Skin of body (tissue), 2 donors: ENCODE measurements around the gene MLEC. TPM values are rescaled to one million over a fixed set of nuclear protein-coding genes. Genes with fewer than 3 reads are reported as not detected.
A peak's percentile ranks its signal among the peaks of the same experiment; 100 is the strongest.

Experiments
- DNase-seq: peaks from one replicate; lab custom pipeline; 2025; lab: John Stamatoyannopoulos, UW
- total RNA-seq: library from RNA; depleted of rRNA; stranded (reverse); fragments of >200 nt; gene quantifications from one replicate; pipeline ENCODE4 v1.2.3, GENCODE V29; 2014

The MLEC gene, protein sequence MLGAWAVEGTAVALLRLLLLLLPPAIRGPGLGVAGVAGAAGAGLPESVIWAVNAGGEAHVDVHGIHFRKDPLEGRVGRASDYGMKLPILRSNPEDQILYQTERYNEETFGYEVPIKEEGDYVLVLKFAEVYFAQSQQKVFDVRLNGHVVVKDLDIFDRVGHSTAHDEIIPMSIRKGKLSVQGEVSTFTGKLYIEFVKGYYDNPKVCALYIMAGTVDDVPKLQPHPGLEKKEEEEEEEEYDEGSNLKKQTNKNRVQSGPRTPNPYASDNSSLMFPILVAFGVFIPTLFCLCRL
- 53.9 TPM for total RNA-seq

DNA sequence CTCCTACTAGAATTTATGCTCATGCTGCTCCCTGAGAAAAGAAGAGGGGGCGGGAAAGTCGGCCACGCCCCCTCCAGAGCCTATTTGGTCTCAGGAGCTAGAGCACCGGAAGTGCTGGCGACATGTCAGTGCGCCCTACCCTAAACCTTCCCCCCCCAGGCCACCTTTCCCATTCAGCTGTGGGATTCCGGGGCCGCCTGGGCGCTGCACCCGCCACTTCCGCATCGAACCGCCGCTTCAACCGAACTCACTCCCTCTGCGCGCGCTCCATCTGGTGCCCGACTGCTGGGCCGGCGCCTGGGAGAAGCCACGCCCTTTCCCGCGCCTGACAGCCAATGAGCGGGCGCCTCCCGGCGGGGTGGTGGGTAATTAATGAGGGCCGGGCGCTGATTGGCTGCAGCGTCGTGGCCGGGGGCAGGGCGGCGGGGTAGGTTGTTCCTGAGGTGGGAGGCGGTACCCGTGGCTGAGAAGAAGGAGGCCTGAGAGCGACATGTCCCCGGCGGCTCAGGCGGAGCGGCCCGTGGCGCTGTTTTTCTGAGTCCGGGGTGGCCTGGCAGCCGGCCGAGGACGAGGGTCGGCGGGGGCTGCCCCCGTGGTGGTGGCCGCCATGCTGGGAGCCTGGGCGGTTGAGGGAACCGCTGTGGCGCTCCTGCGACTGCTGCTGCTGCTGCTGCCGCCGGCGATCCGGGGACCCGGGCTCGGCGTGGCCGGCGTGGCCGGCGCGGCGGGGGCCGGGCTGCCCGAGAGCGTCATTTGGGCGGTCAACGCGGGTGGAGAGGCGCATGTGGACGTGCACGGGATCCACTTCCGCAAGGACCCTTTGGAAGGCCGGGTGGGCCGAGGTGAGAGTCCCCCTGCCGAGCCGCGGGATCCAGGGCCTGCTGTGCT lies at the start of gene MLEC:
Gene MLEC (plus strand): TSS at position 460 of the 888 bp plus-strand sequence. CDS start 148 bp downstream, at position 608.
- peak; percentile 97 for DNase-seq

DNA sequence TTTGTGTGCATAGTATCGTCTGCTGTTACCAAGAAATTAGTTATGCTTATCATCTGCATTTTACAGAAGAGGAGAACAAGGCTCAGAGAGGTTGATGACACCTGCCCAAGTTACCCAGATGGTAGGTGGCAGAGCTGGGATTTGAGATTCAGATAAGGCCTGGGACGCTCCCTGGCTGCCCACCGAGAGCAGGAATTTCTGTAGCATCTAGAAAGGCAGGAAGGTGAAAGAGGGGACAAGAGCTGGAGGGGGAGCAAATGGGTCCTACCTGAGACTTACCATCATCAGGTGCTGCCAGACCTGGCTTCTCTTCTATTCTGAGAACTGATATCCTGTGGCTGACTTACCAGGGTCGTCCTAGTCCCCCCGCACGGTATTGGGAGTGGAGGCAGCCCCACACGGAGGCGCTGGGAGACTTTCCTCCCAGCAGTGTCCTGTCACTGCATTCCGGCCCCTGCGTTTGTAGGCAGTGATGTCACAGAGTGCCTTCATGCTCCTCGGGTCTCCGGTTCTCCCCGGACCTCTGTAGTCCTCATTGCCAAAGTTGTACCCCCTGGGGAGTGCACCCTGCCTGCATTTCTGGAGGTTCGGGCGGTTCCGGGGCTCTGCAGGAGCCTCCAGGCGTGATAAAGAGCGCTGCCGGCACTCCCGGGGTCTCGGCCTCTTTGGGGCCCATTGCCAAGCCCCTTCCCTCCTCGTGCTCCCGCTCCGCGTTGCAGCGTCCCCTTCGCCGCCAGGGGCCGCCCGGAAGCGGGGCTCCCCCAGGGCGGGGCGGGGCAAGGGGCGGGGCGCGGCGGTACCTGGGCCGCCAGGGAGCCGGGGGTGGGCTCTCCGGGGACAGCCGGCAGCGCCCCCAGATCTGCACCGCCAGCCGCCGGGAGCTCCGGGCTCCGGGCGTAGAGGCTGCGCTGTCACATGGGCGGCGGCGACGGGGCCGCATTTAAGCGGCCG lies 46.9 kb upstream of the MLEC start, which contains the start of gene CABP1:
Gene CABP1 (plus strand): TSS at position 856 of the 951 bp plus-strand sequence. CDS start 60 bp downstream, at position 916.
- no peak for DNase-seq

DNA sequence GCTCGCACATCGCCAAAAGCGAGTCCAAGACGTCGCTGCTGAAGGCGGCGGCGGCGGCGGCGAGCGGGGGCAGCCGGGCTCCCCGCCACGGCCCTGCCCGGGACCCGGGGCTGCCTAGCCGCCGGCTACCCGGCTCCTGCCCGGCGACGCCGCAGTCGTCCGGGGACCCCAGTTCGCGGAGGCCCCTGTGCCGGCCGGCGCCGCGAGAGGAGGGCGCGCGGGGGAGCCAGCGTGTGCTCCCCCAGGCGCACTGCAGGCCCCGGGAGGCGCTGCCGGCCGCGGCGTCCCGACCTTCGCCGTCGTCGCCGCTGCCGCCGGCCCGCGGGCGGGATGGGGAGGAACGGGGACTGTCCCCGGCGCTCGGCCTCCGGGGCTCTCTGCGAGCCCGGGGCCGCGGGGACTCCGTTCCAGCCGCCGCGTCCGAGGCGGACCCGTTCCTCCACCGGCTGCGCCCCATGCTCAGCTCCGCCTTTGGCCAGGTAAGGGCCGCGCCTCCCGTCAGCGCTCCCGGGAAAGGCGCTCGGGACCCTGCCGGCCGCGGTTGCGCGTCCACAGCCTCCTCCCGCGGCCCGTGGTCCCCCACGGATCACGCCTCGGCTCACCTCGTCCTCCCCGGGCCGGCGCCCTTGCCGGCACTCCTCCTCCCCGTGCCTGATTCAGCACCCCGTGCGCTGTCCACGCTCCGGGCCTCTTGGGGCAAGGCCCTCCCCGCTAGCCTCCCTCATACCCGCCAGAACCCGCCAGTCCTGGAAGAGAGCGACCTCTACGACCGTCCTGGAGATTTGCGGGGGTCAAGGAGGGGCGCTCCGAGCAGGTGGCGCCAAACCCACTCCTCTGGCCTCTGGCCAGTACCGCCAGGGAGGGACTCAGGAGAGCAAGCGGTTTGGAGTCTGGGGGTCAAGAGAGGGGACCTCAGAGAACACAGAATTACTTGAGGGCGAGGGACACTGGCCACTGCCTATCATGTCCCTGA lies 45.8 kb upstream of the MLEC start:
- no peak for DNase-seq

DNA sequence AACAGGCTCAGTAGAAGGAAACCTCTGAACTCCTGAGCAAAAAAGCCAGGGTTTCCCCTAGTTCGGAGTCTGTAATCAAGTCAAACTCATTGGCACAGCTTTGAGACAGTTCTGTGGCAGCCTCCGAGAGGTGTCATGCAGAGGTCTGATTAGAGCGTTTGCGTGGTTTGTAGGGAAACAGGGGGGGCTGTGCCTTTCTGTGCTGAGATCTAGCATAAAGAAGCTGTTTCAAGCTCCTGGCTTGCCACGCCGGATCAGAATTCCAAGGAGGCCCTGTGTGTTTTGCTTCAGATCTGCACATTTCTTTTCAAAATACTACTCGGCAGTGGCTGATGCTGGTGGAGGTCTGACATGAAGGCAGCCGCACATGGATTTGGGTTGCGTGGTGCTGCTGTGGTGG lies 44.8 kb upstream of the MLEC start:
- DNase-seq, result no peak

DNA sequence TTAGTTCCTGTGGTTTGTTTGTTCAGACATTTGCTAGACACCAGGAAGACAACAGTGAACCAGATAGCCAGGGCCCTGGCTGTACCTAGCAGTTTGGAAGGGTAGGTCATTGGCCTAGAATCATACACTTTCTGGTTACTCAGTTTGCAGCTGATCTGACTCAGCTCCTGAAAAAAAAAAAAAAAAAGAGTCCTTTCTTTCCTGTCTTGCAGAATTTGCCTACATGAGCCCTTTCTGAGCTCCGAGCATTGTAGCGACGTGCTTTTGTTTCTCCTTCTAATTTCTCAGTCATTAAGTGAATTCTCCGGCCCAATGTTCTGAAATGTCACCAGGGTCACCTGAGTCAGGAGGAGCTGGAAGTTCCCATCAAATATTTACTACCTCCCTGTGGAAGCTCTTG lies 44.1 kb upstream of the MLEC start:
- no peak for DNase-seq

DNA sequence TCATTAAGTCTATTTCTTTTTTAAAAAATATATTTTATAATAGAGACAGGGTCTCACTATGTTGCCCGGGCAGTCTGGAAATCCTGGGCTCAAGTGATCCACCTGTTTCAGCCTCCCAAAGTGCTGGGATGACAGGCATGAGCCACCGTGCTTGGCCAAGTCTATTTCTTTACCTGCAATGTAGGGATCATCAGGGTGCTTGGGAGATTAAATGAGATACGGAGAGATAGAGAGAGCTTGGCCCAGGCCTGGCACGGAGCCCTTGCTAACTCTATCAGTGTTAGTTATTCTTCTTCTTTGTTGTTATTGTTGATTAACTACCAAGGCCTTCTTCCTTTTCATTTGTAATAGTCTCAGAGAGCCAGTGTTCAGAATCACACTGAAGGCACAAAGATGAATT lies 43.4 kb upstream of the MLEC start:
- no peak for DNase-seq

DNA sequence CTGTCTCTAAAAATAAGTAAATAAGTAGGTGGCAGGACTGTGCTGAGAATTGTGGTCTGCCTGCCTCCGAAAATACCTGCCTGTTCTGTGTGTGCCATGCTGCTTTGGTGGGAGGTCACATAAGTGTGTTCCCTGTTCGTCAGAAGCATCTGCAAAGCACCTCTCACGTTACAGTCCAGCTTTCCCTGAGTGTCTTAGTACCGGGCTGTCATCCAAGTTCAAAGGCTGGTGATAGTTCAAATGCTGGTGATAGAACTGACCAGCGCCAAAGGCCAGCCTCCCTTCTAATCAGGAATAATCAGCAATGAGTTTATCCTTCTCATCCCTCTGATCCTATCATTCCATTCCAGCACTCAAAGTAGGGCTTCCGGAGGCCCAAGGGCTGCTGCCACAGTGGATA lies 40.9 kb upstream of the MLEC start:
- no peak for DNase-seq

DNA sequence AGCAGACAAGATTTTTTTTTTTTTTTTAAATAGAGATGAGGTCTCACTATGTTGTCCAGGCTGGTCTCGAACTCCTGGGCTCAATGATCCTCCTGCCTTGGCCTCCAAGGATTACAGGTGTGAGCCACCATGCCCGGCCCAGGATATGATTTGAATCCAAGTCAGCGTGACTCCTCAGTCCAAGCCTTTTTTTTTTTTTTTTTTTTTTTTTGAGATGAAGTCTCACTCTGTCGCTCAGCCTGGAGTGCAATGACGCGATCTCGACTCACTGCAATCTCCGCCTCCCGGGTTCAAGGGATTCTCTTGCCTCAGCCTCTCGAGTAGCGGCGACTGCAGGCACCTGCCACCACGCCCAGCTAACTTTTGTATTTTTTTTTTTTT lies 39.6 kb upstream of the MLEC start:
- DNase-seq, result no peak

DNA sequence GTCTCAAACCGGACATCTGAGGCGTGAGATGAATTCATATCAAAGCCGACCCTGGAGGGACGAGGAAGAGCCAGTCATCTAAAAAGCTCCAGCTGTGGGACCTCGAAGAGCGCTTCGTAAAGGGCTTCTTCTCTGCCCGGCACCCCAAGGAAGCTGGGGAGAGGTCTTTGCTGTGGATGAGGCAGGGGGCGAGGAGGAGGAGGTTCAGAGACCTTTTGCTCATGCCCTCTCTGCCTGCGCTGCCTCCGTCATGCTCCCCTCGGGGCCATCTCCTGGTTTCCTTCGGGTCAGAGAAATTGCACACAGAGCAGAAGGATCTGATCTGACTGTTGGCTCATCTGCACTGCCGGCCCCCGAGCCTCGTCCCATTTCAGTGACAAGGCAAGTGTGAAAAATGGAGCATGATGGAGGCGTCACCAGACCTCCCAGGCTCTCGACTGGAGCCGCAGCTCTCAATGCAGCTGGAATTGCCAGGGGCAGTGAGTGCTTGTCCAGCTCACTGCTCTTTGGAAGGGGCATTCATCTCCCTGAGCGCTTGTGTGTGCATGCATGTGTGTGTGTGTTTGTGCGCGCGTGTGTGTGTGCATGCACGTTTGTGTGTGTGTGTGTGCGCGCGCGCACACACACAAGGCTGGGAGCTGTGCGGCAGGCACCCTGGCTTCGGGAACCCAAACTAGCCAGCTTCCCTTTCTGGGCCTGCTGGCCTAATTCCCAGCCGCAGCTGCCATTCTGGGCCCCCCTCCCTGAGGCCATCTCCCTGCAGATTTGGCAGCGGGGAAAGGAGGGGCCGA lies 37.3 kb upstream of the MLEC start:
- no peak for DNase-seq

DNA sequence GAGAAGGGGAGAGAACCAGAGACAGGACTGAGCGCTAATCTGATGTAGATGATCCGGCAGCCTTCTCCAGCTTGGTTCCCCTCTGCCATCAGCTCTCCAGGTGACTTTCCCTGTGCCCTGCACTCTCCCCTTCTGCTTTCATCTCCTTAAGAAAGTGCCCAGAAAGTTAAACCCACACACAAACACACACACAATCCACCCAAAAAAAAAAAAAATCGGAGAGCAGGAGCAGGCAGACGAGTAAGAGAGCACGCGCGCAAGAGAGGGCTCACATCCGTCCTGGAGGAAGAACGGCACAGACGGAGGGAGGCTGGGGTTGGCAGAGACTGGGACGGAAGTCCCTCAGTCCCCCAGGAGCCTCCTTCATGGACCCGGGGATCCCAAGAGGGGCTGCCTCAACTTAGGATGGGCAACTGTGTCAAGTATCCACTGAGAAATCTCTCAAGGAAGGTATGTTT lies 36.7 kb upstream of the MLEC start:
- DNase-seq, result no peak

DNA sequence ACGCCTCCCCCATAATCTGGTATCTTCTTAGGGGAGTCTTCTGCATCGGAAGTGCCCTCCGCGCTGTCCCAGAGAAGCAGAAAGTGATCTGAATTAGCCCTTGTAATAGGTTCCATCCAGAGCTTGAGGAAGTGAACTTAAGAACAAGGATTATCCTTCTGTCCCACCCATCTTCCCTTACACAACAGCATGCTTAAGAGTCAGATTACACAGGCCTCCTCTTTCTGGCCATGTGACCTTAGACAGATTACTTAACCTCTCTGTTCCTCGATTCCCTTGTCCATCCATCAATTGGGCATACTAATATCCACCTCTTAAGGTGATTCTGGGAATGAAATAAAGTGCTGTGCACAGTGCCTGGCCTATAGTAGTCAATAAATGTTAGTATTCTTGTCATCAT lies 35.1 kb upstream of the MLEC start:
- DNase-seq, result no peak

DNA sequence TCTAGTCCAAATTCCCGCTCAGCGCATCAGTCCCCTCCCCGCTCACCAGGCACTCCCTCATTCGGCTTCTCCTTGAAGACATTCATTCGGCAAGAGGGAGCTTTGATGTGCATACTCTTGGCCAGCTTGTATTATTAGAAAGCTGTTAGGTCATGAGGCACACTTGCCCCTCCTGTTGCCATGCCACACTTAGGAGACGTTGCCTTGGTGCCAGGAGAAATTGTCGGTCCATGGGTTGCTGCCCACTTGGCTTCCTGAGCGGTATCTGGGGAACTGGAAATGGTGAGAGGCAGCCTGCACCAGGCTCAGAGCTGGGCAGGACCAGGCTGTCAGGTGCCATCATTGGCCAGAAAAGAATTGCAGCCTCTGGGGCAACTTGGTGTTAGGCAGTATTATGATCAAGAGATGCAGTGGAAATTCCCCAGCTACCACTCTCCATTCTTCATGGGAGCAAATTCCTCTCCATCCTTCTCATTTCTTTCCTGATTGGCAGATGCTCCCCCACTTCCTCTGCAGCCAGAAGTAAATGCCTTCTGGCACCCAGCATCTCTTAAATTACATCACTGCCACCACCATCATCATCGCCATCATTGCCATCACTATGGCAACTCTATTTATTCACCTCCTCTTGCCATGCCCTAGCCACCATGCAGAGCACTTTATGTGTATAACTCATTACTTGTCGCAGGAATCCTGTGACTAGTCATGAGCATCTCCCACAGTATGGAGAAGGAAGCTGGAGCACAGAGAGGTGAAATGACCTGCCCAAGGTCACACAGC lies 34.1 kb upstream of the MLEC start:
- DNase-seq, result no peak

DNA sequence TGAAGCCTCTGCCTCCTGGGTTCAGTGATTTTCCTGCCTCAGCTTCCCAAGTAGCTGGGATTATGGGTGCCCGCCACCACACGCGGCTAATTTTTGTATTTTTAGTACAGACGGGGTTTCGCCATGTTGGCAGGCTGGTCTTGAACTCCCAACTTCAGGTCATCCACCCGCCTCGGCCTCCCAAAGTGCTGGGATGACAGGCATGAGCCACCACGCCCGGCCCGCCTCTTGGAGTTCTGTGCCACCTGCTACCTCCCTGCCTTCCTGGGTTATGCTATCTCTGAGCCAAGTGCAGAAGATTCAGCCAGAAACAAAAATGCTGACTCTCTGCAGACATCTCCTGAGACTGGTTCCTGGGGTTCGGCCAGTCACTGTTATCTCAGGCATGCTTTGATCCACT lies 33.3 kb upstream of the MLEC start:
- DNase-seq, result no peak

DNA sequence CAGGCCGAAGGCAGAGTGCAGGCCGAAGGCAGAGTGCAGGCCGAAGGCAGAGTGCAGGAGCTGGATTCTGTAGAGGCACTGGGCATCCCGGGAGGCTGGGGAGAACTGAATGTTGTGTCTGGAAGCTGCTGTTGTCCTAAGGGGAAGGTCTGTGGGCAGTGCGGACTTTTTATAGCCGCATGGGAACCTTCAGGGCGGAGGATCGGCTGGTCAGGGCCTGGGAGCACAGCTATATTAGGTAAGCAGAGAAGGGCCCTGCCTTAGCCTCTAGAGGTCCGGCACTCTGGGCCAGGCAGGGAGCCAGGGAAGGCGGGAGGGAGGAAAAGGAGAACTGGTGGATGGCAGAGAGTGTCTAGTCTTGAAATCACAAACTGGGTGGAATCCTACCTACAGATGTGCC lies 32.3 kb upstream of the MLEC start:
- DNase-seq, result no peak

DNA sequence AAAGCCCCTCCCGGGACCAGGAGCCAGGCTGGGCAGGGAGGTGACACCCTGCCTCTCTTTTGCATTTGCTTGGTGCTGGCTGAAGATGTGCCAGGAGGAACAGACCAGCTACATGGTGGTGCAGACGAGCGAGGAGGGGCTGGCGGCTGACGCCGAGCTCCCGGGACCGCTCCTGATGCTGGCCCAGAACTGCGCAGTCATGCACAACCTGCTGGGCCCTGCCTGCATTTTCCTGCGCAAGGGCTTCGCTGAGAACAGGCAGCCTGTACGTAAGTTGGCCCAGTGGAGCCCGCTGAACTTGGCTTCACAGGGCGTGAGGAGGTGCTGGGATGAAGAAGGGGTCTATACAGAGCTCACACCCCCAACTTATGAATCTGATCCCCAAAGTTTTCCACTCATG lies 30.9 kb upstream of the MLEC start:
- no peak for DNase-seq

DNA sequence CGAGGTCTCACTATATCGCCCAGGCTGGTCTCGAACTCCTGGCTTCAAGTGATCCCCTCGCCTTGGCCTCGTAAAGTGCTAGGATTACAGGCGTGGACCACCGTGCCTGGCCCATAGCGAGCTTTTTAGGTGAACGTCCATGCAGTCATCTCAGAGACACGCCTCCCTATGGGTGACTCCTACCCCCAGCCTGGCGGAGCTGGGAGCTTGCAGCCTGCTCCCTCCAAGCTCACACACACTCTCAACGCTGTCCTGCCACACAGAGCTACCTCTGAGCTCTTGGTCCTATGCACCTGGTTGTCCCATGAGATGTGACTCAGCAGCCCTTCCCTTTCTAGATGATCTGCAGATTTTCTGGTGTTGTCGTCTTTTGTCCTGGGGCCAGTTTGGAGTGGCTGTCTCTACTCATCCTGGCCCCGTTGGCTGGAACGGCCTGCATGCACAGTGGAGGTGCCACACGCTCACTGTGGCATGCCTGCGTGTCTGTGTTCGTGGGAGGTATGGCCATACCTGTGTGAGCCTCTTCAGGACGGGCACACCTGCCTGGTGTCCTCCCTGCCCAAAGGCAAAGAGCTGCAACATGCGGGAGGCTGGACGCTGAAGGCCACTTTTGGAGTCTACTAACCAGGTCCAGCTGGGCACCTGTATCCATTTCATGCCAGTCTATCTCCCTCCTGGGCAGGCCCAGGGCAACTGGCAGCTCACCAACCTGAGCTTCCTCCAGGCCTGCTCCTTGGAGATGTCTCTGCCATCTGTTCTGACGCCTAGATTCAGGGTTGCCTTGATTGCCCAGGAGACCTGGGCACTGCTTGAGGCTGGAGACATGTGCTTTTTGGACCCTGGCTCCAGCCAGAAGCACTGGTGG lies 28.4 kb upstream of the MLEC start:
- no peak for DNase-seq

DNA sequence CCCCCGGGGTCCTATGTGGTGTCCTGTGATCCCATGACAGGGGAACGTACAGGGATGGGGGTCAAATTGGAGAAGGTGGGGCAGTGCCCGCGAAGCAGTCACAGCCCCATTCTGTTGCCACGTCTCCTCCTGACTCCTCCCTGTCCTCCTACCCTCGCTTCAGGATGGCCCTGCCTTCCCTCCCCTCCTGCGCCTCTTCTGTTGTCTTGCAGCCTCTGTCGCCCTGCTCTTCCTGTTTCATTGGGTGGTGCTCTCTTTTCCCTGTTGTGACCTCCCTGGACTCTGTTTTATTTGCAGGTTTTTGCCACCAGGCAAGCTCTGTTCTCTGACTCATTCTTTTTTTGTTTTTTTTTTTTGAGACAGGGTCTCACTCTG lies 27.8 kb upstream of the MLEC start:
- no peak for DNase-seq

DNA sequence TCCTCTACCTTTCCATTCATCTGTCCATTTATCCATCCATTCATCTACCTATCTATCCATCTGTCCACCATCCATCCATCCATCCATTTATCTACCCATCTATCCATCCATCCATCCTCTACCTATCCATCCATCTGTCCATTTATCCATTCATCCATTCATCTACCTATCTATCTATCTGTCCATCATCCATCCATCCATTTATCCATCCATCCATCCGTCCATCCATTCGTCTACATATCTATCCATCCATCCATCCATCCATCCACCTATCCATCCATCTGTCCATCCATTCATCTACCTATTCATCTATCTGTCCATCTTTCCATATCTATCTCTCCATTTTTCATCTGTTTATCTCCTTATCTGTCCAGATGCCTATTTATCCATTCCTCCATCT lies 25.5 kb upstream of the MLEC start:
- no peak for DNase-seq
